ENCODE measurements around the gene RADX.
A peak's percentile ranks its signal among the peaks of the same experiment; 100 is the strongest.
"Not testable (repeated sequence)": the region's sequence is repeated elsewhere in the genome, so short reads cannot be mapped to it uniquely, and the experiment has no call there.

The RADX gene

GRCh38 chrX:106611679-106612392 lies at the start of gene RADX:
Gene RADX (plus strand): TSS chrX:106611978. CDS start chrX:106612081, 103 bp downstream.
- DNase-seq, result peak; percentile 72

GRCh38 chrX:106564986-106565385 lies 46.8 kb upstream of the RADX start:
- no peak for DNase-seq

DNA sequence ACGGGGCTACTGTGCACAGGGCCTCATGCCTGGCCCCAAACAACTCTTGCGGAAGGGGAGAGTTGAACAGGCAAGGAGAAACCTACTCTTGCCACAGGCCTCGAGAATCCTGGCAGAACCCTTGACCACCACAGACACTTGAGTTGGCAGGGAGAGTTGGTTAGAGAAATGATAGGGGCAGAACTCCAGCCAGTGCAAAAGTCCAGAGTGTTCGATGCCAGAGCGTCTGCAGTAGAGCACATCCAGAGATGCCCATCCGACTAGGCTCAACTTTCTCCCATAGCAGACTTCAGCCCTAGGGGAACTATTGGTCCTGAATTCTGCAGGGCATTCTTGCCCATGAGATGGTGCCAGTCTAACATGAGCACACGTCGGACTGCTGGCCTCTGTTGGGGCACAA lies 45.4 kb upstream of the RADX start:
- no peak for DNase-seq

DNA sequence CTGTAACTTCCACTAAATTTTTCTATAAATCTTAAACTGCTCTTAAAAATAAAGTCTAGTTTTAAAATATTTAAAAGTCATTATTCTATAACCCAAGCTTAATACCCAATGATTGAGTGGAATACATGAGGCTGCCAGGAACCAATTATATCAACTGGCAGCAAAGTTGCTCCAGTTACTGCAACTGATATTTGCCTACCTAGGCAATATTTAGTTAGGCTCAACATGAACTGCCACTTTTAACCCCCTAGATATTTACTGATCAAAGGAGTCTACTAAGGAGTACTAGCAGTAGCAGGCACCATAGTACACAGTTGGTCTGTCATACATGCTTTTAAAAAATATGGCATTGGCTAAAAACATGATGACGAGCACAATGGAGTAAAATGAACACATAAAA lies 29.9 kb upstream of the RADX start:
- no peak for DNase-seq

DNA sequence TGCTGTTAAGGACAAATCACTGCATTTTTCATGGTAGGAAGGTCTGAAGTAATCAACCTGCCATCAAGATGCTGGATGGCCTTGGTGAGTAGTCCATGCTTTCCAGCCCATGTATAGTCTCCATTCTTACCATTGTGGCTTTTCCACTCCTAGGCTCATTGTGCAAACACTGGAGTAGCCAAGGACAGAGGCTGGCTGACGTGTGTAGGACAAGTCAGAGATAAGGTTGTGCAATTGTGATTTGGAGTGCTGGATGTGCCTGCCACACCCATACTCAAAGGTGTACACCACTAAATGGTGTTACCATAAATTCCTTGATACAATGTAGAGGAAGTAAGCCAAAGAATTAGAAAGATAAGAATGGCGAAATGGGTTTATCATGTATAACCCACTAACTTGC lies 26.3 kb upstream of the RADX start:
- no peak for DNase-seq

GRCh38 chrX:106588801-106589200 lies 23.0 kb upstream of the RADX start:
- DNase-seq, result no peak

GRCh38 chrX:106599411-106599810 lies 12.4 kb upstream of the RADX start:
- no peak for DNase-seq

DNA sequence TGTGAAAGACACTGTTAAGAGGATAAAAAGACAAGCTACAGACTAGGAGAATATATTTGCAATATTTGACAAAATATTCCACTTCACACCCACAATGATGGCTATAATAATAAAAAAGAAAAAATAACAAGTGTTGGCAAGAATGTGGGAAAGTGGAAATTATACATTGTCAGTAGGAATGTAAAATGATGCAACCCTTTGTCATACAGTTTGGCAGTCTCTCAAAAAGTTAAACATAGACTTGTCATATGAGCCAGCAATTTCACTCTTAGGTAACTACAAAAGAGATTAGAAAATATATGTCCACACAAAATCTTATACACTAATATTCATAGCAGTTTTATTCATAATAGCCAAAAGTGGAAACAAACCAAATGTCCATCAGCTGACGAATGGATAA lies 5.2 kb upstream of the RADX start:
- no peak for DNase-seq

DNA sequence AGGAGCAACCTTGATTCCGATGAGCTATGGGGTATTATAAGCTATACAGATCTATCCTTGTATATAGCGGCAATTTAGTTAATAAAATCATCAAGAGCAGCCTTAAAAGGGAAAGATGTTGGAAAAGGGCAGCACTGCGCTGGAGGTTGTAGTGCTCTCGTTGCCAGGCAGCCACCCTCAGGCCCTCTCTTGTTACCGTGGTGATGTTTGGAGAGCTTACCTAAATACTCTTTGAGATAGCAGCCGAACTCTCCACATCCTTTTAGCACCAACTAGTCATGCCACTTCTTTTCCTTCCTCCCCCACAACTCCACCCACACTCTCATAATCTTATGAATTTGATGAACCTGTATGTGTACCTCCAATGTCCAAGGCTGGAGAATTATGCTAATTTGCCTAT lies 3.8 kb upstream of the RADX start:
- no peak for DNase-seq

GRCh38 chrX:106611317-106611678 lies 480 bp upstream of the RADX start:
- no peak for DNase-seq

DNA sequence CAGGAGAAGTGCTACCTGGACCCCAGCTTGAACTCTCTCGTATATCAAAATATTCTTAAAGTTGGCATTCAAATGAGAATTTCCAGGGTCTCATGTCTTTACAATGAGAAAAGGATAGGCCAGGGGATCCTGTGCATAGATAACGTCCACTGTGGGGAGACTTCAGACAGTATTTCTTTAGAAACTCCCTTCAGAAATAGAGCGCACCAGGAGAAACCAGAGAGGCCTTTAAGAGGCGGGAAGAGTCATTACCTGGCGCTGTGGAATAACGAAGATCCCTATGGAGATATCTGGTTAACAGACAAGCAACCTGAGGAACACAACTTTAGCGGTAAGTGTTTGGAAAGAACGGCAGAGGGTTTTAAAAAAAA lies 600 bp downstream of the RADX start:
- DNase-seq, result no peak

- DNase-seq, result no peak
These were observed 1.5 kb downstream of the RADX start for GRCh38 chrX:106613277-106613676.

GRCh38 chrX:106615041-106615440 lies 3.3 kb downstream of the RADX start:
- DNase-seq, result no peak

GRCh38 chrX:106619797-106620196 lies 8.0 kb downstream of the RADX start:
- no peak for DNase-seq

GRCh38 chrX:106621836-106622235 lies 10.1 kb downstream of the RADX start:
- no peak for DNase-seq

- no peak for DNase-seq
These were observed 15.0 kb downstream of the RADX start for GRCh38 chrX:106626789-106627188.

- no peak for DNase-seq
These were observed 19.8 kb downstream of the RADX start for GRCh38 chrX:106631615-106632014.

DNA sequence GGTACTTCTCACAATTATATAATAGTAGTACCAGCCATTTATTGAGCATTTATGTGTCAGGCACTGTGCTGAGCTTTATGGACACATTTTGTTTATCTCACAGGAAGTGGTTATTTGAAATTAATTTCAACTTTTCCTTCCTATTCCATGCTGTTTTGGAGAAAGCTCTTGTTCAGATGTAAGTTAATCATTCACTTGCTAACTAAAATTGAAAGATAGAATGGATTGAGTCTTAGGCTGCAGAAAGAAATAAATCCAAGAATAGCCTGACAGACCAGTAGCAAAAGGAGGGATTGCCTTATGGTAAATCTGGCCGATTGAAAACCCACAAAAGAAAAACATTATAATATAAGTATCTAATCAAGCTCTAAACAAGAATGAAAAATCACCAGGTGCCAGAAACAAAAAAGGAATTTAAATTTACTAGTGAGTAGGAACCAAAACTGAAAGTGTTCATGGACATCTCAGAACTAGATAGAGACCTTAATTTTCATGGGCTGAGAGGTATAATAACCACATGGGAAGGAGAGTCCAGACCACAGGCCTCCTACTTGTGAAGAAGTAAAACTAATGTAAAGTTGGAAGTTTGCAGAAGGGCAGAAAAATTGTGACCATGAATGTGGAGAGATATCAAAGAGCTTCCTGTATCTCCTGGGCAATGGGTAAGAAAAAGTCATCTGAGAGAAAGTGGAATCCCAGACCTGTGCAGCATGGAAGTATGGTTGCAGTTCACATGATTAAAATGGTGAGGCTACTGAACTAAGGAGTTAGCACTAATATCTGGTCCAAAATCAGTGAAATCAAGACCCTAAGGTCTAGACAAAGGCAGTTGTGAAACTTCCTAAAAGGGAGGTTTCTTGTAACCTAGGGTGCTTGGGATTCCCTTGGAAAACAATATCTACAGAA lies 38.0 kb downstream of the RADX start:
- DNase-seq, result no peak

DNA sequence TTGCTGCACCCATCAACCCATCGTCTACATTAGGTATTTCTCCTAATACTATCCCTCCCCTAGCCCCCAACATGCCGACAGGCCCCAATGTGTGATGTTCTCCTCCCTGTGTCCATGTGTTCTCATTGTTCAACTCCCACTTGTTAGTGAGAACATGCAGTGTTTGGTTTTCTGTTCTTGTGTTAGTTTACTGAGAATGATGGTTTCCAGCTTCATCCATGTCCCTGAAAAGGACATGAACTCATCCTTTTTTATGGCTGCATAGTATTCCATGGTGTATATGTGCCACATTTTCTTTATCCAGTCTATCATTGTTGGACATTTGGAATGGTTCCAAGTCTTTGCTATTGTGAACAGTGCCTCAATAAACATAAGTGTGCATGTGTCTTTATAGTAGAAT lies 41.8 kb downstream of the RADX start:
- DNase-seq, result not testable (repeated sequence)

- no peak for DNase-seq
These were observed 58.9 kb downstream of the RADX start for GRCh38 chrX:106670631-106671030.

DNA sequence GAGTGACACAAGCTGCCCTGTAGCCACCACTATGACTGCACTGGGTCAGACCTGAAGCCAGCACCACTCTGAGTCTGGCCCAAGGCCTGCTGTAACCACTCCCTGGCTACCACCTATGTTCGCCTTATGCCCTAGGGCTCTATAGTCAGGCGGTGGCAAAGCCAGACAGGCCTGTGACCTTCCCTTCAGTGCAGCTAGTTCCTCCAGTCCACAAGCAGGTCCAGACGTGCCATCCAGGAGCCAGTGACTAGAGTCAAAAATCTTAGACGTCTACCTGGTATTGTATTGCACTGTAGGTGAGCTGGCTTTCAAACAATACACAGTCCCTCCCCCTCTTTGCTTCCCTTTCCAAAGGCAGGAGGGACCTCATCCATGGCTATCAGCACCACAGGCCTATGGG lies 60.7 kb downstream of the RADX start:
- no peak for DNase-seq

GRCh38 chrX:106680716-106681115 lies 68.9 kb downstream of the RADX start:
- no peak for DNase-seq

DNA sequence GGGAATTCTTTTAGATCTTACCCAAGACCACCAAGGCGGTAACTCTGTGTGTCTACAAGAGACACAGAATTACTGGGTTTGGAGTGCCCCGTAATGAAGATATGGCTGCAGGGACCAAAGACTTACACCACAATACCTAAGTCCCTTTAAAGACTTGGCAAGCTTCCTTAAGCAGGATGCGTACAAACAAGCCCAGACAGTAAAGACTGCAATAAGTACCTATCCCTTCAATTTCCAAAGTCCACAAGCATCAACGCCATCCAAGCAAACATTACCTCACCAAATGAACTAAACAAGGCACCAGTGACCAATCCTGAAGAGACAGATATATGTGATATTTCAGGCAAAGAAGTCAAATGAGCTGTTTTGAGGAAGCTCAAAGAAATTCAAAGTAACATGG lies 72.4 kb downstream of the RADX start:
- DNase-seq, result no peak

DNA sequence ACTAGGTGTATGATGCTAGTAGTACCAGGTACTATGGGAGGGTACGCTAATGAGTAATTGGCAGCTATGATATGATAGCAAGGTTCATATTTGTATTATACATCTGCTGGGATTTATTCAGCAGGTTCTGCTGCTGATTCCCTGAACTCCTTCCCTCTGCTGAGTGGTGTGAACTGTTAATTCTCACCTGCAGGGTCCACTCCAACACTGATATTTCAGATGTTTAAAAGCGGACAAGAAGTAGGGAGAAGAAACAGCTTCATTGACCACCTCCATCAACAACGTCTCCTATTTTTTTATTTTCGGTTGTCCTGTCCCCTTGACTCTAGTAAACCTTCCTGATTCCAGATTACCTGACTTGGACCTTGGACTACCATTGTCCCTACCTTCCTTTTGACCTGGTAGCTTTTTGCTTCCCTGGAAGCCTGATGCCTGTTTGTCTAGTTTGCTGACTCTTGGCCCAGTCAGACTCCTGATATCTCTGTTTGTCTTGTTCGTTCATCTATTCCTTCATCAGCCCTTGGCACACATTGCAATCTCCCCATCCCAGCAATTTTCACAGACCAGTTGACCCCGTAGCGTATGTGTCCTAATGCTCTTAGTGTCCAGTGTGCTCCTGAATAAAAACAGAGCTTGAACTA lies 80.8 kb downstream of the RADX start:
- DNase-seq, result no peak

Data from midbrain (tissue), 1 donor.